Uterus (tissue), 2 donors: ENCODE data around the gene SLC5A5.

Experiments used
- POLR2A ChIP-seq, 2 donors: fragments of 450-650 bp; IDR thresholded peaks; one replicate each; pipeline ENCODE4 v1.6.1; 2016; ENCODE audit warnings: antibody characterized with exemption in 2 of 2, mild to moderate bottlenecking in 1 of 2, moderate library complexity in 1 of 2
- TF ChIP-seq, protein P1 (sequence below), 4 experiments: fragments of 200-600 bp in 2 of 4; fragments of 450-650 bp in 2 of 4; sonication (generic) in 2 of 4; IDR thresholded peaks; one replicate each; pipeline ENCODE4 v1.5.1; 2016 to 2019; ENCODE audit warnings: antibody characterized with exemption in 4 of 4, mild to moderate bottlenecking in 2 of 4, moderate library complexity in 1 of 4

DNA sequence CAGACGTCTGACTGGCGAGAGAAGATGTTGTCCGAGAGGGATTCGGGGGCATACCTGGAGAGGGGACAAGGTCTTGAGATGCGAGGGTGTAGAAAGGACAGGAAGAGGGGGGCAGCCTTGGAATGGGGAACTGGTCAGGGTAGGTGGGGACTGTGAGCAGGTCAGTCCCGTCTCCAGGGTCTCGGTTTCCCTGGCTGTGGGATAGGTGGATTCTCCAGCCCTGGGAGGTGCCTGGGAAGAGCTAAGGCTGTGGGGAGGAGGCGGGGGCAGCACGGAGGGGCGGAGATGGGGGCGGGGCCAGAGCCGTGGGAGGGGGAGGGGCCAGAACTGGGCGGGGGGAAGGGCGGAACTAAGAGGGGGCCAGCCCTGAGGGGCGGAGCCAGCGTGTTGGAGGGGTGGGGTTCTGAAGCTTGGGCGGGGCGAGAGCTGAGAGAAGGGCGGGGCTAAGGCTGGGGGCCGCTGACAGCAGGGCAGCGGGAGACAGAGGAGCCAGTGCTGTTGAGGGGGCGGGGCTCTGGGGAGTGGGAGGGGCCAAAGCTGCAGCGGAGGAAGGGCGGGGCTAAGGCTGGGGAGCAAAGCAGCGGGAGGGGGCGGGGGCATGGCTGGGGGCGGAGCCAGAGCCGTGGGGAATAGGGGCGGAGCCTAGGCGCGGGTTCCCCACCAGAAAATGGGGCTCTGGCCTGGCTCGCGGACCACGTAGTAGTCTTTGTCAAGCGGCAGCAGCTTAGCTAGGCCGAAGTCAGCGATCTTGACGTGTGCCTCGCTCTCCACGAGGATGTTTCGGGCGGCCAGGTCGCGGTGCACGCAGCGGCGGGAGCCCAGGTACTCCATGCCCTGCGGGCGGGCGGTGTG is 41.0 kb upstream of the SLC5A5 start:
- TF ChIP-seq POLR2A (IDR thresholded peaks at IDR 0.05) = no peak
- TF ChIP-seq, protein P1, sequence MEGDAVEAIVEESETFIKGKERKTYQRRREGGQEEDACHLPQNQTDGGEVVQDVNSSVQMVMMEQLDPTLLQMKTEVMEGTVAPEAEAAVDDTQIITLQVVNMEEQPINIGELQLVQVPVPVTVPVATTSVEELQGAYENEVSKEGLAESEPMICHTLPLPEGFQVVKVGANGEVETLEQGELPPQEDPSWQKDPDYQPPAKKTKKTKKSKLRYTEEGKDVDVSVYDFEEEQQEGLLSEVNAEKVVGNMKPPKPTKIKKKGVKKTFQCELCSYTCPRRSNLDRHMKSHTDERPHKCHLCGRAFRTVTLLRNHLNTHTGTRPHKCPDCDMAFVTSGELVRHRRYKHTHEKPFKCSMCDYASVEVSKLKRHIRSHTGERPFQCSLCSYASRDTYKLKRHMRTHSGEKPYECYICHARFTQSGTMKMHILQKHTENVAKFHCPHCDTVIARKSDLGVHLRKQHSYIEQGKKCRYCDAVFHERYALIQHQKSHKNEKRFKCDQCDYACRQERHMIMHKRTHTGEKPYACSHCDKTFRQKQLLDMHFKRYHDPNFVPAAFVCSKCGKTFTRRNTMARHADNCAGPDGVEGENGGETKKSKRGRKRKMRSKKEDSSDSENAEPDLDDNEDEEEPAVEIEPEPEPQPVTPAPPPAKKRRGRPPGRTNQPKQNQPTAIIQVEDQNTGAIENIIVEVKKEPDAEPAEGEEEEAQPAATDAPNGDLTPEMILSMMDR (IDR thresholded peaks at IDR 0.05) = no peak
